Common myeloid progenitor, CD34-positive (primary cell): ENCODE data around the gene CLEC18C.
"Not testable (repeated sequence)": the region's sequence is repeated elsewhere in the genome, so short reads cannot be mapped to it uniquely, and the experiment has no call there.

Experiments
- CTCF ChIA-PET: fragments of 350-600 bp; sonication (Branson Sonifier 250); formaldehyde crosslinking; loops from one replicate; lab custom pipeline; 2021; ENCODE audit warnings: antibody characterized with exemption; lab: Charles Lee
- POLR2A ChIA-PET: fragments of 350-600 bp; sonication (Branson Sonifier 250); formaldehyde crosslinking; loops from one replicate; lab custom pipeline; 2021; ENCODE audit warnings: antibody characterized with exemption; lab: Charles Lee
- DNase-seq, 3 donors: peaks; one replicate each; pipeline versions ENCODE4 v3.0.0 to v3.0.0-alpha.2; 2013
- H3K27ac ChIP-seq, 2 experiments: 1 replicate in 1 of 2; 2 replicates in 1 of 2; pipeline ENCODE4 v1.7.0; 2013; ENCODE audit warnings: inconsistent platforms in 2 of 2, low read length in 2 of 2, mild to moderate bottlenecking in 2 of 2, low read depth in 1 of 2, moderate library complexity in 1 of 2; ENCODE audit not compliant: severe bottlenecking in 2 of 2, insufficient read depth in 1 of 2, poor library complexity in 1 of 2
- H3K27me3 ChIP-seq, 5 experiments: replicated peaks in 2 of 5; 1 replicate in 3 of 5; 2 replicates in 2 of 5; pipeline versions ENCODE4 v1.6.1 to v1.7.0; 2013; ENCODE audit warnings: low read length in 4 of 5, mild to moderate bottlenecking in 2 of 5, moderate library complexity in 2 of 5, inconsistent platforms in 1 of 5; ENCODE audit not compliant: insufficient read depth in 5 of 5, control insufficient read depth in 4 of 5
- H3K36me3 ChIP-seq, 4 experiments: 1 replicate in 2 of 4; 2 replicates in 2 of 4; pipeline versions ENCODE4 v1.6.1 to v1.7.0; 2013; ENCODE audit warnings: low read length in 3 of 4, control low read depth in 1 of 4, mild to moderate bottlenecking in 1 of 4; ENCODE audit not compliant: control insufficient read depth in 4 of 4, insufficient read depth in 4 of 4
- H3K4me1 ChIP-seq, 4 experiments: 1 replicate in 3 of 4; 2 replicates in 1 of 4; pipeline versions ENCODE4 v1.6.1 to v1.7.1; 2013; ENCODE audit warnings: low read length in 3 of 4, mild to moderate bottlenecking in 3 of 4, control low read depth in 1 of 4, inconsistent platforms in 1 of 4, moderate library complexity in 1 of 4; ENCODE audit not compliant: control insufficient read depth in 4 of 4, insufficient read depth in 4 of 4; ENCODE audit errors: control extremely low read depth in 1 of 4
- H3K4me3 ChIP-seq, 7 experiments: 1 replicate in 4 of 7; 2 replicates in 3 of 7; pipeline versions ENCODE4 v1.5.1 to v1.7.0; 2013; ENCODE audit warnings: mild to moderate bottlenecking in 7 of 7, low read length in 6 of 7, moderate library complexity in 6 of 7, inconsistent platforms in 2 of 7, low read depth in 2 of 7, control low read depth in 1 of 7; ENCODE audit not compliant: insufficient read depth in 4 of 7, control insufficient read depth in 1 of 7; ENCODE audit errors: extremely low read depth in 1 of 7
- H3K9me3 ChIP-seq, 5 experiments: 1 replicate in 4 of 5; 2 replicates in 1 of 5; pipeline versions ENCODE4 v1.6.1 to v1.7.1; 2013; ENCODE audit warnings: low read length in 4 of 5, mild to moderate bottlenecking in 2 of 5, inconsistent platforms in 1 of 5, low read depth in 1 of 5, moderate library complexity in 1 of 5; ENCODE audit not compliant: control insufficient read depth in 4 of 5, insufficient read depth in 2 of 5; ENCODE audit errors: control extremely low read depth in 1 of 5
- WGBS: methylation state at CpG from one replicate; pipeline ENCODE4 v1.1.5; 2013; ENCODE audit not compliant: insufficient coverage; 5-methylcytosine and 5-hydroxymethylcytosine counted together

CLEC18C gene

GRCh38 chr16:70152578-70153302 lies 20.8 kb upstream of the CLEC18C start:
- Histone ChIP-seq H3K4me1 (no peaks in the 10 kb centered on the region), H3K27ac (no peak overlapping the region), H3K4me3 (no peak overlapping the region), H3K27me3 (no peaks in the 10 kb centered on the region), H3K36me3 (peaks cover 11 to 88% (median 62%) of the 10 kb centered on the region in 4 experiments), H3K9me3 (no peaks in the 10 kb centered on the region)
- ChIA-PET POLR2A (no interaction called here), CTCF (interaction anchor here (1.6 to 2.2 kb wide), 2 partner anchors 8 to 13 kb away, joined by 3 to 14 read pairs; no protein-coding TSS in a partner anchor)
- no peak for DNase-seq
- WGBS = 98% methylated on average over 13 of the region's 13 CpGs

GRCh38 chr16:70154736-70155135 lies 18.9 kb upstream of the CLEC18C start:
- H3K4me3 ChIP-seq, DNase-seq, CTCF ChIA-PET, H3K27me3 ChIP-seq, POLR2A ChIA-PET, H3K27ac ChIP-seq, H3K9me3 ChIP-seq, H3K4me1 ChIP-seq: not testable (repeated sequence)
- 99% methylated on average over 10 of the region's 10 CpGs for WGBS
- peaks cover 15 to 92% (median 69%) of the 10 kb centered on the region in 4 experiments for H3K36me3 ChIP-seq

GRCh38 chr16:70156207-70156978 lies 17.2 kb upstream of the CLEC18C start:
- H3K36me3 ChIP-seq = peaks cover 10 to 93% (median 70%) of the 10 kb centered on the region in 4 experiments
- CTCF ChIA-PET = no interaction called here
- DNase-seq = no peak
- H3K4me3 ChIP-seq = no peak overlapping the region
- no peaks in the 10 kb centered on the region for H3K27me3 ChIP-seq
- POLR2A ChIA-PET = no interaction called here
- H3K9me3 ChIP-seq = no peaks in the 10 kb centered on the region
- H3K27ac ChIP-seq = no peak overlapping the region
- 93% methylated on average over 29 of the region's 29 CpGs for WGBS
- H3K4me1 ChIP-seq = no peaks in the 10 kb centered on the region

- CTCF ChIA-PET = no interaction called here
- H3K27ac ChIP-seq = no peak overlapping the region
- no peaks in the 10 kb centered on the region for H3K9me3 ChIP-seq
- H3K36me3 ChIP-seq = peaks cover 9 to 92% (median 68%) of the 10 kb centered on the region in 4 experiments
- no peaks in the 10 kb centered on the region for H3K27me3 ChIP-seq
- DNase-seq = no peak
- 93% methylated on average over 11 of the region's 11 CpGs for WGBS
- H3K4me1 ChIP-seq = no peaks in the 10 kb centered on the region
- POLR2A ChIA-PET = no interaction called here
- H3K4me3 ChIP-seq = no peak overlapping the region
Measured at GRCh38 chr16:70157105-70157476, 16.5 kb upstream of the CLEC18C start.

- DNase-seq = no peak
- no peak overlapping the region for H3K27ac ChIP-seq
- H3K4me1 ChIP-seq = no peaks in the 10 kb centered on the region
- ChIA-PET POLR2A (no interaction called here), CTCF (interaction anchor here (1.1 kb wide), 1 partner anchor 108 kb away, joined by 3 read pairs; no protein-coding TSS in a partner anchor)
- H3K4me3 ChIP-seq = no peak overlapping the region
- H3K36me3 ChIP-seq = peaks cover 11 to 92% (median 69%) of the 10 kb centered on the region in 4 experiments
- no peaks in the 10 kb centered on the region for H3K9me3 ChIP-seq
- 99% methylated on average over 7 of the region's 8 CpGs for WGBS
- H3K27me3 ChIP-seq = no peaks in the 10 kb centered on the region
Measured at GRCh38 chr16:70157477-70158260, 15.9 kb upstream of the CLEC18C start.

- Histone ChIP-seq H3K36me3 (peaks cover 11 to 85% (median 63%) of the 10 kb centered on the region in 4 experiments), H3K4me1 (no peaks in the 10 kb centered on the region), H3K9me3 (no peaks in the 10 kb centered on the region), H3K4me3 (no peak overlapping the region), H3K27me3 (no peaks in the 10 kb centered on the region), H3K27ac (no peak overlapping the region)
- ChIA-PET CTCF (interaction anchor here (1.1 kb wide), 1 partner anchor 108 kb away, joined by 3 read pairs; no protein-coding TSS in a partner anchor), POLR2A (no interaction called here)
- WGBS = 96% methylated on average over 7 of the region's 7 CpGs
- DNase-seq = no peak
Measured at GRCh38 chr16:70158261-70158939, 15.2 kb upstream of the CLEC18C start.
